CMK (cell line): ENCODE results near the gene EDC3.
"Not testable (repeated sequence)": the region's sequence is repeated elsewhere in the genome, so short reads cannot be mapped to it uniquely, and the experiment has no call there.

ENCODE experiments used
- DNase-seq: peaks from one replicate; pipeline ENCODE4 v3.0.0-alpha.2; 2010; ENCODE audit warnings: low read depth

The EDC3 gene

DNA sequence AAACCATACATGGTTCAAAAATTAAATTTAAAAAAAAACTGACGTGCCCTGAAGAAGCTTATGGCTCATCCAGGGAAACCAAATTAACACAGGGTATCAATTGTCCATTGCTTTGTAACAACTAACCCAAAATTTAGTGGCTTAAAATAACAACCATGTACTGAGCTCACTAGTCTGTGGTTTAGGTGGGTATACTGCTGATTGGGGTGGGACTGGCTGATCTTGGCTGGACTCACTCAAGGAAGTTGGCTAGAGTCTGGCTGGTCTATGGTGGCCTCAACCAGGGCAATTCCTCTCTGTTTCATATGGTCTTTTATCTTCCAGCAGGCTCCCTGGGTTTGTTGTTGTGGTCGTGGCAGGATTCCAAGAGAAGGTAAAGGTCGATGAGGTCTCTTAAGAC, 14.1 kb upstream of the EDC3 start:
- DNase-seq: no peak

DNA sequence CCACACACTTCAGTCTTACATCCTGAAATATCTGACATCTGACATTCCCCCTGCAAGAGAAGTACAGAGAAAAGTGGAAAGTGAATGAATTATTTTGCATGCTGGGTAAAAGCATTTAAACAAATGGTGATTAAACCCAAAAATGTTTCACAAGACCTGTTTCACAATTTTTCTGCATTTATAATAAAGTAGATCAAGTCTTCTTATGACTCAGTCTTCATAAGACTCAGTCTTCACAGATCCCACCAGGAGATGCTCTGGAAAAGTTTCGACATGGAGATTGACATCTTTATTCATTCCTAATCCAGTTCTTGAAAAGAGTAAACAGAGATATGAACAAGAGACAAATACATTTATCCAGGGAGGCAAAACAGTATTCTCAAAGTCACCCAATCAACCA, 13.2 kb upstream of the EDC3 start:
- DNase-seq: no peak

DNA sequence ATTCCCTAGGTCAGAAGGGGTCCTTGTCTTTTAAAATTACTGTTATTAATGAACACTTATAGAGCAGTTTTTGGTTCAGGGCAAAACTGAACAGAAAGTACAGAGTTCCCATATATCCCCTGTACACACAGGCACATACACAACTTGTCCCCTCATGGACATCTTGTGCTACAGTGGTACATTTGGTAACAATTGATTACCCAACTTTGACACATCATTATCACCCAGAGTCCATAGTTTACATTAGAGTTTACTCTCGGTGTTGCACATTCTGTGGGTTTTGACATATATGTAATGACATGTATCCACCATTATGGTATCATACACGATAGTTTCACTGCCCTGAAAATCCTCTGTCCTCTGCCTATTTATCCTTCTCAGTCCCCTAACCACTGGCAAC, 984 bp upstream of the EDC3 start:
- DNase-seq: no peak

DNA sequence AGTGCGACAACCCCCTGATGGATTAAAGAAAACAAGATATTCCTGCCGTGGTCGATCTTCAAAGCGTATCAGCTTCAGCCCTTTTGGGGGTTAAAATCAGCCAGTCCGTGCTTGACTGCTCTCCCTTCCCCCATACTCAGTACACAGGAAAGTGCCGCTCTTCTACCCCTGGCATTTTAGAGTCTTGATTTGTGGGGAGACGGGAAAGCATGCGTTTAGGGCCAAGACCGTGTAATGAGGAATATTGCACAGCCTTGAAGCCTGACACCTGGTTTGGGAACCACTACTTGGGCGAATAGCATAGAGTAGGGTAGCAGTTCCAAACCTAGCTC, 540 bp upstream of the EDC3 start:
- DNase-seq: no peak

DNA sequence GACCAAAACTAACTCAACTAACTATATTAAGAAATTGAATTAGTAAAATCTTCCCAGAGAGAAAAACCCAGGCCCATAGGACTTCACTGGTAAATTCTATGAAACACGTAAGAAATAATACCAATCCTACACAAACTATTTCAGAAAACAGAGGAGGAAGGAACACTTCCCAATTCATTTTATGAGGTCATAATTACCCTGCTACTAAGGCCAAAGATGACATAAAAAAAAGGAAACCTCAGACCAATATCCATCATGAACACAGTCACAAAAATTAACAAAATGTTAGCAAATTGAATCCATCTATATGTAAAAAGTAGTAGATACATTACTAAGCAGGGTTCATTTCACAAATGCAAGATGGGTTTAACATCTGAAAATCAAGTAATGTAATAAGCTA, 3.5 kb downstream of the EDC3 start:
- no peak for DNase-seq

DNA sequence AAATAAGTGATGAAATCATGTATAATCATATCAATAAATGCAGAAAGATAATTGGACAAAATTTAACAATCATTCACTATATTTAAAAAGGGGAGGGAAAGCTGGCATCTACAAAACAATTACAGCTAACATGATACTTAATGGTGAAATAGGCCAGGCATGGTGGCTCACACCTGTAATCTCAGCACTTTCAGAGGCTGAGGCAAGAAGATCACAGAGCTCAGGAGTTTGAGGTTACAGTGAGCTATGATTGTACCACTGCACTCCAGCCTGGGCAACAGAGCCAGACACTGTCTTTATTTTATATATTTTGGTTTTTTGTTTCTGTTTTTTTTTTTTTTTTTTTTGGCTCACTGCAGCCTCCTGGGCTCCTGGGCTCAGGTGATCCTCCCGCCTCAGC, 12.1 kb downstream of the EDC3 start:
- DNase-seq: no peak

DNA sequence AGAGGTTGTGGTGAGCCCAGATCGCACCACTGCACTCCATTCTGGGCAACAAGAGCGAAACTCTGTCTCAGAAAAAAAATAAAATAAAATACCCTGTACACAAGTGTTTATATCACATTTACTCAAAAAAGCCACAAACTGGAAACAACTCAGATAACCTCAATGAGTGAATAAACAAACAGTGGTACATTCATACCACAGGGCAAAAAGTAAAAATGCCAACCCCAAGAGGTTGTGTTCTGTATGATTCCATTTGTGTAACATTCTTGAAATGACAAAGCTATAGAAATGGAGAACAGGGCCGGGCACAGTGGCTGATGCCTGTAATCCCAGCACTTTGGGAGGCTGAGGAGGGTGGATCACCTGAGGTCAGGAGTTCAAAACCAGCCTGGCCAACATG, 12.9 kb downstream of the EDC3 start:
- no peak for DNase-seq

DNA sequence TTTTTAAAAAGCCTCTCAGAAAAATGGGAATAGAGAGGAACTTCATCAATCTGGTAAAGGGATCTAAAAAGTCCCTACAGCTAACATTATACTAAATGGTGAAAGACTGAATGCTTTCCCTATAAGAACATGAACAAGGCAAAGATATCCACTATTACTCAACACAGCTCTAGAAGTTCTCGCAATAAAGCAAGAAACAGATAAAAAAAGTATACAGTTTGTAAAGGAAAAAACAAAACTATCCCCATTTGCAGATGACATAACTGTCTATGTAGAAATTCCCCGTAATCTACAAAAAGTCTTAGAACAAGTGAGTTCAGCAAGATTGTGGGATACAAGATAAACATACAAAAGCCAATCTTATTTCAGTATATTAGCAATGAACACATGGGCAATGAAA, 15.4 kb downstream of the EDC3 start:
- no peak for DNase-seq

DNA sequence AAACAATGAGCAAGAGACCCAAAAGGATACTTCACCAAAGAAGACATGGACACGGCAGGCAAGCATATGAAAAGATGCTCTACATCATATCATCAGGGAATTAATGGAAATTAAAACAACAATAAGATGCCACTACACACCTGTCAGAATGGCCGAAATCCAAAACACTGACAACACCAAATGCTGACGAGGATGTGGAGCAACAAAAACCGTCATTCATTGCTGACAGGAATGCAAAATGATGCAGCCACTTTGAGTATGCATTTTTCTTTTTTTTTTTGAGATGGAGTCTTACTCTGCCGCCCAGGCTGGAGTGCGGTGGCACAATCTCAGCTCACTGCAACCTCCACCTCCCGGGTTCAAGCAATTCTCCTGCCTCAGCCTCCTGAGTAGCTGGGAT, 19.0 kb downstream of the EDC3 start:
- DNase-seq: no peak

DNA sequence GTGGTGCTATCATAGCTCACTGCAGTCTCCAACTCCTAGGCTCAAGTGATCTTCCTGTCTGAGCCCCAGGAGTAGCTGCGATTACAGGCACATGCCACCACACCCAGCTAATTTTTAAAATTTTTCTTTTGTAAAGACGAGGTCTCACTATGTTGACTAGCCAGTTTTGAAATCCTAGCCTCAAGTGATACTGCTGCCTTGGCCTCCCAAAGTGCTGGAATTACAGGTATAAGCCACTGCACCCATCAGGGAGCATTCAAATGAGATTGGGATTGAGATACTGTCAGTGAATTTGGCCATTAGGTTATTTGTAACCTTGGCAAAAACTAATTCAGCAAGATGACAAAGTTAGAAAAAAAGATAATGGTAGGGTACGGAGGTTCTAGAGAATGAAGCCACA, 21.7 kb downstream of the EDC3 start:
- DNase-seq: no peak

DNA sequence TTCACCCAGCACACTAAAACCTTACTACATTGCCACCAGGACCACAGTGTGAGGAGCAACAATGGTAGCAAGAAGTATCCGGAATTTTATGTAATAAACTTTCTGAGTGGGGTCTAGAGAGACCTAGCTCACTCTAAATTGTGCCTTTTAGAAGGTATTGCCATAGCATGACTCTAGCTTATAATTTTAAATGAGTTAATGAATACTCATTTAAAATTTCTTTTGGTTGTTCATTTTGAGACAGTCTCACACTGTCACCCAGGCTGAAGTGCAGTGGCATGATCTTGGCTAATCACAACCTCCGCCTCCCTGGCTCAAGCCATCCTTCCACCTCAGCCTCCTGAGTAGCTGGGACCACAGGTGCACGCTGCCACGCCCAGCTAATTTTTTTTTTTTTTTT, 26.2 kb downstream of the EDC3 start:
- no peak for DNase-seq

DNA sequence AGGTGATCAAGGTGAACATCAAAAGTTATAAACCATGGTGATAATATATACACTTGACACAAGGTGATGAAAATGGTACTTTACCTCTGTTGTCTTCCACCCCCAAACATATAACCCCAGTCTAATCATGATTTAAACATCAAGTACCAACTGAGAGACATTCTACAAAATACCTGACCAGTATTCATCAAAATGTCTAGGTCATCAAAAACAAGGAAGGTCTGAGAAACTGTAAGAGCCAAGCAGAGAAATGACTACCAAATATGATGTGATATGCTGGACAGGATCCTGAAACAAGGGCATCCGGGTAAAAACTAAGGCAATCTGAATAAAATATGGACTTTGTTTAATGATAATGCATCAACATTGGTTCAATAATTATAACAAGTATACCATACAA, 27.8 kb downstream of the EDC3 start:
- DNase-seq: no peak

DNA sequence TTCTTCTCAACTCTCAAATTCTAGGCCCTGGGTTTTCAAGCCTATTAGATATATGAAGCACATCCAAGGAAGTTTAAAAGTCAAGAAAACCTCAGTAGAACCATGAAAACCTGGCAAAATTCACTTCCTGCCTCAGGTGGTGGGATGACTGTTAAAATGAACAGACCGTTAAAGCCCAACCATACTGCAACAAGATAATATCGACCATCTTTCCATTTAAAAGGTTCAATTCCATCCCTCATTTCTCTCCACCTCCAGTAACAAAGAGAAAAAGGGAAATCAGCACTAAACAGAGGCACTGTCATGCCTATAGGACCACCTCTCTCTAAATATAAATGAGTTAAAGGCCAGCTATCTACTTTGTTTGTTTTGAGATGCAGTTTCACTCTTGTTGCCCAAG, 31.2 kb downstream of the EDC3 start:
- no peak for DNase-seq

DNA sequence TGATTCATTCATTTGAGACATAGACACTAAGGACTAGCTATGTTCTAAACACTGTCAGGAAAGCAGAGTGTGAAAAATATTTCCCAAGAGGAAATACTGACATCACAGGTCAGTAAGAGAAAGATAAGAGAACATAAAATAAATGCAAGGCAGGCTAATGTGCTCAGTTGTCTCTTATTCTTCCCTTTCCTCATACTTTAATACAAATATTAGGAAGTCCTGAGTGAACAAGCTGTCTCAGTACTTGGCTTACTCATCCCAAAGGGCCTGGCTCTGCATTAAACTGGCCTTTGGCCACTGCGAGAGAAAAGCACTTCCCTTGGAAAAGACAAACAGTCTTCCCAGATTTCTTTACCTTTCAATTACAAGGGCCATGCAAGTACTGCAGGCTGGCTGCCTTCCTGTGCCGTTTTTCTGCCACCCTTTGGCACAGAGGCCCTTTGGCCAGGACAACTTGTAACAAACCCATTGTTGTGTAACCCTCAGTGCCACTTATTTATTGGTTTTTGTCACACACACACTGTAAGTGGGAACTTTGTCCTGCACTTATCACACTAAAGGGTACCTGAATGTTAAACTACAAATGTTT, 31.7 kb downstream of the EDC3 start:
- DNase-seq: no peak

DNA sequence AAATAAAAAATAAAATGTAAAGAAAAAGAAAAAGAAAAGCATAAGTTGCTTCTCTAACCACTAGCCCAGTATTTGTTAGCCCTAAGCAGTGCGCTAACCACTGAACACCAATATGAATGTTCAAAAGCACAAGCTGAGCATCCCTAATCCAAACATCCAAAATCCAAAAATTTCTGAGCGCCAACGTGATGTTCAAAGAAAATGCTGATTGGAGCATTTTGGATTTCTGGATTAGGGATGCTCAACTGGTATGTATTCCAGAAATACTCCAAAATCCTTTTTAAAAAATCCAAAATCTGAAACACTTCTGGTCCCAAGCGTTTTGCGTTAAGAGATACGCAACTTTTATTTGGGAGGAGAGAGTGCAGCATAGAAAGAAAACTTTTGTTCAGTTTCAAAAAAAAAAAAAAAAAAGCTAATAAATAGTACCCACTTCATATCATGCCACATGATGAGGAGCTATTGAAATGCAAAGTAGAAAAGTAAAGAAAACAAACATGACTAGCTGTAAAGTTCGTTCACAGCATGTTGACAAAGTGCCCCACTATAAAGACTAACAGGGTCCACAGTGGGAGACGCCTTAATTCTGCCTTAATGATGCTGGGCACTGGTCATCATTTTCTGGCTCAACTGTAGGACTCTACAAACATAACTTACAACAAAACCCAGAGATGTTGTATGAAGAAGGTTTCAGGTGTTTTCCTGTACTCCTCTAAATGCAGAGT, 32.4 kb downstream of the EDC3 start:
- DNase-seq: no peak

DNA sequence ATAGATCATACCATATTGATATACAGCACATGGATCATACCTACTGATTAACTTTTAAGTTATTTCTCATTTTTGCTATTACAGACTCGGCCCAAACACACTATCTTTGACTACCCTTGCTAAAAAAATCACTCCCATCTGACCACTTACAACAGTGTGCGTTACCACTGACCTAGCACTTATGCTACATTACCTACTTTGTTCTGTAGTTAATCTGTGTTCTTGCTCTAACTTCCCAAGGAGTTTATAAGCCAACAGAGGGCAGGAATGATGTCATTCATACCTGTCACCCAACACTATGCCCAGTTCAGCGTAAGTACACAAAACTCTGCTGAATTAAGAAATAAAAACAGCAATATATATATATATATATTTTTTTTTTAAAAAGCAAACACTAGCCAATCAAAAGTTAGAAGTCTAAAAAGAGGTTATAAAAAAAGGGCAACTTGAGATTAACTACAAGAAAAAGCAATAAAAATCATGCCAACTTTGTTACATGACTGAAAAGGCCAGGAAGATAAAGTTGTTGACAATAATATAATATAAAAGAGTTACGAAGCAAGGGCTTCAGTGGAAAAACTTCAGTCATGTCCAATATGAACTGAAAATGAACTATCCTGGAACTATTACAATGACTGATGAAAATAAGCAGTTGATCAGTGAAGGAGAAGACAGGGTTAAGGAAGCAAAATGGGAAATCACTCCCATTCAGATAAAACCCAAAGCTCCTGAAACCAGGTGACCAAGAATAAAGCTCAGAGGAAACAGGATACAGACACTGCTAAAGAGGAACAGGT, 33.6 kb downstream of the EDC3 start:
- no peak for DNase-seq

DNA sequence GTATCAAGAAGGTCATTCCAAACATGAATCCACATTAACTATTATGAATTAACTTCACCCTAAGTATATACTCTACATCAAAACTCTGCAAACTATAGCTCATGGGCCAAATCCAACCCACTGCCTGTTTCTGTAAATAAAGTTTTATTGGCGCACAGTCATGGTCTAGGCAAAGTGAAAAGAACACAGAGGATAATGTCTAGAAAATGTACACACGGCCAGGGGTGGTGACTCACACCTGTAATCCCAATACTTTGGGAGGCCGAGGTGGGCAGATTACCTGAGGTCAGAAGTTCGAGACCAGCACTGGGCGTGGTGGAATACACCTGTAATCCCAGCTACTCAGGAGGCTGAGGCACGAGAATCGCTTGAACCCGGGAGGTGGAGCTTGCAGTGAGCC, 34.5 kb downstream of the EDC3 start:
- DNase-seq: not testable (repeated sequence)

DNA sequence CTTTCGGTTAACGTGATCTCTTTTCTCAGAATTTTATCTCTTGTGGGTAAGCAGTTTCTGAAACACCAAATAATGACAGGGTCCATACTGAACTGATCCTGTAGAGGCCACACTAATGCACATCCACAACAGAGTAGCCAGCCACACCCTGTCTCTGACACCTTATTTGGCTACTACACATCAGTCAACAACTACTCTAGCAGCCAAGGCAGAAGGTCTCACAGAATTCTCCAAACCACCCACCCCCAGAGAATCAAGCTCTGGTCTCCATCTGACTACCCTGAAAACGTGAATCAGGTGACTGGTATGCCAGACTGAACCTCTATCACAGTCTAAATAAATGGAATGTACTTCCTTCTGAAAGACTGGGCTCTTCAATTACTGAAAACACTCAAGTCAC, 38.0 kb downstream of the EDC3 start:
- DNase-seq: no peak

DNA sequence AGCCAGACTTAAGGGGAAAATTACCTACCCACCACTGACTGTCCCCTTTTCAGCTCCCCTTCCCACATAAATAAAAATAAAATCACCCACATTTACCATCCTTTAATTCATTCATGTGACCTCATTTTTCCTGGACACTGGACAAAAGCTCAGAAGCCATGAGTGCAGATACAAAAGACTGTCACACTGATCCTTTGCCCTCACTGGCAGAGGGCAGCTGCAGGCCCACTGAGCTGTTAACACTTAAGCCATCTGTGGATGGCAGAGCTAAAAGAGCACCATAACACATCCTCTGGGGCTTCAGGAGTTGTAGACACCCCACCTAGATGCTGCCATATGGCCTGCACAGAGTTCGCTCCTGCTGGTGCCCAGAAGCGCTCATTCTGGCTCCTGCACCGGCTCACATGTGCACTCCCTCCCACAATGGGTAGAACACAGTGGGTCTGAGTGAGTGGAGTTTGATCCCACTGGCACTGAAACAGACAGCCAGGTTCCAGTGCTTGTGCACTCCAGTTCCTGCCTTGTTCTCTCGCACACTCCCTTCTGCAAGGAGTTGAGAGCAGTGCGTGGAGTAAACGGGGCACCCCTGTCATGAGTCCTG, 38.8 kb downstream of the EDC3 start:
- no peak for DNase-seq

DNA sequence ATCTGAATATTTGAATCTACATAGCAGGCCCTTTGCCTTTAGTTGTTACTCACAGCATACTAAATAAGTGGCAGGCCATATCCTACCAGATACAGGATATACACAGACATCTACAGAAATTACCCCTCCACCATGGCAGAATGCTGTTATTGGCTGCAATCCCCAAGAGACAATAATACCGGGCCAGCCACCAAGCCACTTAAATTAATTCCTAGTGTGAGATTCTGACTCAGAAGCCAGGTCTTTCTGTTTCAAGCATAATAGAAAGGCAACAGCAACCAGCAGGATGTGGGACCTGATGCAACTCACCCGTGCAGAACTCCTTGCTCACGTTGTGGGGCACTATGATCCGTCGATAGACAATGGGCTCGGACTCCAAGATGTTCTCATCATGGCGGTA, 40.4 kb downstream of the EDC3 start:
- no peak for DNase-seq

DNA sequence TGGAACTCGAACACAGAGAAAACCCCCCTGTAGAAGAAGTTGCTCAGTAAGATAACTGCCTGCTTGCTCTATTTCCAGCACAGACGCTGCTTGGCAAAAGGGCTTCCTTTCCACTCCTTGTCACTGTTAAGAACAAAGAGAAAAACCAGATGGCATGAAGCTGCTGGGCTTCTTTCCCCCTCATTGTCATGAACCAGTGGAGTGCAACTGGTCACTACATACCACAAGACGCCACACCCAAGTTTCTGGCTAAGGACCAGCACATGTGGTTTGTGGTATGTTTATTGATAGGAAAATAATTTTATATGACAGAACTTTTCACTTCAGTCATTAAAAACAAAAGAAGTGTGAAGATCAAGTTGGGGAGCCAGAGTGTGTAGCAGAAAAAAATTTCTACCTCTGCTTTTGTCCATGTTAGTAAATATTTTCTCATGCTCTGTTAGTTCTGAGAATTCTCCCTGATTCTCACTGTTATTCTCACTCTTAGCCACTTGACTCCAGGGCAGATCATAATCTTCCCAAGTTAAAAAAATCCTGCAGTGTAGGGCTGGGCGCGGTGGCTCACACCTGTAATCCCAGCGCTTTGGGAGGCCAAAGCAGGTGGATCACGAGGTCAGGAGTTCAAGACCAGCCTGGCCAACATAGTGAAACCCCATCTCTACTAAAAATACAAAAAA, 42.3 kb downstream of the EDC3 start:
- peak; percentile 41 for DNase-seq

DNA sequence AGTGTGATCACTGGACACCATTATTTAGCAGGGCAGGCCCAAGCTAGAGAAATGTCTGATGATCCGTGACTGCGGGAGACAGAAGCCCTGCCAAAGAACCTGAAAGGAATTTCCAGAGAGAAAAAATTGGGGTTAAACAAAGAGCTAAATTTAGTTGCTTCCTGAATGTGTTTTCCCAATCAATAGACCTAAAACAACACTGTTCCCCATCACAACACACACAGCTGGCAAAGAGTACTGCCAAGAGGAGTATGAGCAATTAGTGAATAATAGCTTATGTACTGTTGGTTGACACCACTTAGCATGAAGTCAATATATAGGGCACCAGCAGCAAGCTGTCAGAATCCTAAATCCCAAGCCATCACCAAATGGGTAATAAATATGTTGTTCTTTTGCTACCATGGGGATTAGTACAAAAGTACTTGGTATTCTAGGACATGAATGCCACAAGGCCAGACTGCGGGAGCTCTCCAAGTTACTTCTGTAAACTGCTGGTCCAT, 44.5 kb downstream of the EDC3 start:
- DNase-seq: no peak
